ENCODE measurements around the gene MYRIP.

GRCh38 chr3:40096661-40097111 is 287.3 kb downstream of the MYRIP start:
- TF ChIP-seq HDGF (IDR thresholded peaks at IDR 0.05; ENCODE audit: borderline replicate concordance) (no peak), BHLHE40 (IDR thresholded peaks at IDR 0.05; ENCODE audit: borderline replicate concordance) (no peak)
